Mucosa of rectum (tissue), 2 donors: ENCODE data around the gene PRDM8.
A peak's percentile ranks its signal among the peaks of the same experiment; 100 is the strongest.

ENCODE experiments used
- H3K27ac ChIP-seq, 2 donors: one replicate each; pipeline ENCODE4 v1.7.0; 2013; ENCODE audit warnings: inconsistent platforms in 2 of 2, low read depth in 2 of 2, low read length in 2 of 2
- H3K27me3 ChIP-seq, 2 donors: one replicate each; pipeline ENCODE4 v1.7.0; 2013; ENCODE audit warnings: low read length in 2 of 2; ENCODE audit not compliant: control insufficient read depth in 2 of 2, insufficient read depth in 2 of 2
- H3K36me3 ChIP-seq, 2 donors: one replicate each; pipeline ENCODE4 v1.7.0; 2013; ENCODE audit warnings: low read length in 2 of 2; ENCODE audit not compliant: control insufficient read depth in 2 of 2, insufficient read depth in 2 of 2
- H3K4me1 ChIP-seq, 2 donors: one replicate each; pipeline ENCODE4 v1.7.0; 2013; ENCODE audit warnings: low read length in 2 of 2, mild to moderate bottlenecking in 1 of 2; ENCODE audit not compliant: control insufficient read depth in 2 of 2, insufficient read depth in 2 of 2
- H3K4me3 ChIP-seq, 2 donors: one replicate each; pipeline ENCODE4 v1.7.0; 2013; ENCODE audit warnings: low read length in 2 of 2
- H3K9ac ChIP-seq, 2 donors: one replicate each; pipeline ENCODE4 v1.7.0; 2013; ENCODE audit warnings: low read length in 2 of 2, low read depth in 1 of 2, mild to moderate bottlenecking in 1 of 2
- H3K9me3 ChIP-seq, 2 donors: one replicate each; pipeline ENCODE4 v1.7.0; 2013; ENCODE audit warnings: low read length in 2 of 2; ENCODE audit not compliant: control insufficient read depth in 2 of 2
- donor health status: healthy.
- donor health status: Normal muscosa, but diverticular disease.

The PRDM8 gene

GRCh38 chr4:80199004-80199560 lies 1.8 kb downstream of the PRDM8 start:
- Histone ChIP-seq H3K4me3 (no peak overlapping the region), H3K36me3 (no peaks in the 10 kb centered on the region), H3K27me3 (peaks cover 34 to 57% of the 10 kb centered on the region in 2 donors), H3K9me3 (no peaks in the 10 kb centered on the region), H3K27ac (no peak overlapping the region), H3K4me1 (peaks cover 2 to 13% of the 10 kb centered on the region in 2 donors), H3K9ac (no peak overlapping the region)

GRCh38 chr4:80199947-80200346 lies 2.6 kb downstream of the PRDM8 start:
- Histone ChIP-seq H3K4me3 (no peak overlapping the region), H3K27ac (no peak overlapping the region), H3K36me3 (no peaks in the 10 kb centered on the region), H3K9ac (no peak overlapping the region), H3K9me3 (no peaks in the 10 kb centered on the region), H3K4me1 (peaks cover 2 to 13% of the 10 kb centered on the region in 2 donors), H3K27me3 (peaks cover 34 to 55% of the 10 kb centered on the region in 2 donors)

GRCh38 chr4:80201252-80202151 lies 4.2 kb downstream of the PRDM8 start:
- no peaks in the 10 kb centered on the region for H3K36me3 ChIP-seq

GRCh38 chr4:80202190-80202711 lies 4.9 kb downstream of the PRDM8 start:
- H3K9ac ChIP-seq = peak overlapping the region; percentile 52 to 66
- H3K27me3 ChIP-seq = peaks cover 26 to 39% of the 10 kb centered on the region in 2 donors

More at GRCh38 chr4:80201252-80202151, 4.2 kb downstream of the PRDM8 start:
- Histone ChIP-seq H3K27ac (peak overlapping the region in 1 of 2 donors; percentile 58), H3K27me3 (peaks cover 29 to 45% of the 10 kb centered on the region in 2 donors), H3K9ac (peak overlapping the region in 1 of 2 donors; percentile 66), H3K4me1 (peaks cover 2 to 13% of the 10 kb centered on the region in 2 donors), H3K9me3 (no peaks in the 10 kb centered on the region), H3K4me3 (peak overlapping the region; percentile 31 to 66)

GRCh38 chr4:80202741-80203553 lies 5.6 kb downstream of the PRDM8 start:
- peaks cover 26 to 35% of the 10 kb centered on the region in 2 donors for H3K27me3 ChIP-seq
- H3K27ac ChIP-seq = peak overlapping the region; percentile 56 to 65
- H3K4me3 ChIP-seq = peak overlapping the region; percentile 66 to 72
- H3K9ac ChIP-seq = peak overlapping the region; percentile 52 to 66
- peaks cover 2 to 8% of the 10 kb centered on the region in 2 donors for H3K4me1 ChIP-seq
- H3K36me3 ChIP-seq = no peaks in the 10 kb centered on the region
- no peaks in the 10 kb centered on the region for H3K9me3 ChIP-seq

More at GRCh38 chr4:80202190-80202711, 4.9 kb downstream of the PRDM8 start:
- H3K4me3 ChIP-seq = peak overlapping the region; percentile 66 to 72
- peaks cover 2 to 8% of the 10 kb centered on the region in 2 donors for H3K4me1 ChIP-seq
- H3K9me3 ChIP-seq = no peaks in the 10 kb centered on the region
- H3K36me3 ChIP-seq = no peaks in the 10 kb centered on the region
- H3K27ac ChIP-seq = peak overlapping the region; percentile 58 to 65

GRCh38 chr4:80204433-80205011 lies 7.2 kb downstream of the PRDM8 start:
- Histone ChIP-seq H3K9ac (no peak overlapping the region), H3K36me3 (no peaks in the 10 kb centered on the region), H3K4me1 (peaks cover 2 to 8% of the 10 kb centered on the region in 2 donors), H3K27me3 (peaks cover 16 to 24% of the 10 kb centered on the region in 2 donors), H3K27ac (no peak overlapping the region), H3K9me3 (no peaks in the 10 kb centered on the region), H3K4me3 (no peak overlapping the region)

- Histone ChIP-seq H3K9me3 (no peaks in the 10 kb centered on the region), H3K9ac (no peak overlapping the region), H3K27me3 (peaks cover 8 to 15% of the 10 kb centered on the region in 2 donors), H3K4me3 (no peak overlapping the region), H3K4me1 (peaks cover 2 to 8% of the 10 kb centered on the region in 2 donors), H3K36me3 (no peaks in the 10 kb centered on the region), H3K27ac (no peak overlapping the region)
These were observed 8.8 kb downstream of the PRDM8 start for GRCh38 chr4:80206111-80206510.

- Histone ChIP-seq H3K4me3 (no peak overlapping the region), H3K27me3 (peaks cover 3 to 10% of the 10 kb centered on the region in 2 donors), H3K36me3 (no peaks in the 10 kb centered on the region), H3K4me1 (peaks cover 2 to 8% of the 10 kb centered on the region in 2 donors), H3K9me3 (no peaks in the 10 kb centered on the region), H3K27ac (no peak overlapping the region), H3K9ac (no peak overlapping the region)
These were observed 9.3 kb downstream of the PRDM8 start for GRCh38 chr4:80206521-80207171.

GRCh38 chr4:80207172-80207583 lies 9.9 kb downstream of the PRDM8 start:
- no peak overlapping the region for H3K27ac ChIP-seq
- H3K4me1 ChIP-seq = peaks cover 2 to 8% of the 10 kb centered on the region in 2 donors
- no peaks in the 10 kb centered on the region for H3K36me3 ChIP-seq
- H3K4me3 ChIP-seq = no peak overlapping the region
- H3K27me3 ChIP-seq = peaks cover 2 to 8% of the 10 kb centered on the region in 2 donors
- no peak overlapping the region for H3K9ac ChIP-seq
- no peaks in the 10 kb centered on the region for H3K9me3 ChIP-seq
